AG10803 (cell line): Measurements from ENCODE around the gene BTN2A1.

ENCODE experiments used
- DNase-seq: peaks from one replicate; pipeline ENCODE4 v3.0.0; 2010; ENCODE audit warnings: low read depth
- H3K4me3 ChIP-seq: 2 replicates; pipeline ENCODE4 v1.5.1; 2011; ENCODE audit warnings: mild to moderate bottlenecking, low read length, control low read depth
- TF ChIP-seq, protein P1 (sequence below): conservative IDR thresholded peaks from 2 replicates; pipeline ENCODE4 v1.5.1; 2011; ENCODE audit warnings: mild to moderate bottlenecking, low read length, control low read depth, inconsistent platforms

BTN2A1 gene

DNA sequence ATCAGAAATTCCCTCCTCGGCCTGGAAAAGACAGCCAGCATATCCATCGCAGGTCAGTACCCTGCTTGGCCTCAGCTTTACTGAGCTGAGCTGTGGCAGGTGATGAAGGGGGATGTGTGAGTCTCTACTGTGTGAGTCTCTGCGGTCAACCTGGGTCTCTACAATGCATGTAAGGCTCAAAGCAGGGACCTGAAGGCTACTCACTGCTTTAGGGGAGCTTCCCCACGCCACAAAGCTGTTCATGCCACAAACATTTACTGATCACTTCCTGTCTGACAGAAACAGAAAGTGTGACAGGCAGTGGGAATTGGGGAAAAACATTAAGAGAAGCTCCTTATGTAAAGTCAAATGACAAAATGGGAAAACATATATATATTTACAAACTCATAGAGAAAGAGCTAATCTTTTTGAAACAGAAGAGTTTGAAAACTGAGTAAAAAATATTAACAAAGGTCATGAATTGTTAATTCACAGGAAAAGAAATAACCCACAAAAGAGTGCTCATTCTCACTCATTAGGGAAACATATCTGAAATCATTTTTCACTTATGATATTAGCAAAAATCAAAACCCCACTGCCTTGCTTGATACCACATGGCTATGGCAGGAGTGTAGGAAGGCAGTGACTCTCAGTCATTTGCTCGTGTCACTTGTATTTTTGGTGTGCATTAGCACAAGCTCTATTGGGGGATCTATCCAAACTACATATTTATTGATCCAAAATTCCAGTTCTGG, 11.7 kb upstream of the BTN2A1 start:
- H3K4me3 ChIP-seq, result no peak overlapping the region
- TF ChIP-seq, protein P1, sequence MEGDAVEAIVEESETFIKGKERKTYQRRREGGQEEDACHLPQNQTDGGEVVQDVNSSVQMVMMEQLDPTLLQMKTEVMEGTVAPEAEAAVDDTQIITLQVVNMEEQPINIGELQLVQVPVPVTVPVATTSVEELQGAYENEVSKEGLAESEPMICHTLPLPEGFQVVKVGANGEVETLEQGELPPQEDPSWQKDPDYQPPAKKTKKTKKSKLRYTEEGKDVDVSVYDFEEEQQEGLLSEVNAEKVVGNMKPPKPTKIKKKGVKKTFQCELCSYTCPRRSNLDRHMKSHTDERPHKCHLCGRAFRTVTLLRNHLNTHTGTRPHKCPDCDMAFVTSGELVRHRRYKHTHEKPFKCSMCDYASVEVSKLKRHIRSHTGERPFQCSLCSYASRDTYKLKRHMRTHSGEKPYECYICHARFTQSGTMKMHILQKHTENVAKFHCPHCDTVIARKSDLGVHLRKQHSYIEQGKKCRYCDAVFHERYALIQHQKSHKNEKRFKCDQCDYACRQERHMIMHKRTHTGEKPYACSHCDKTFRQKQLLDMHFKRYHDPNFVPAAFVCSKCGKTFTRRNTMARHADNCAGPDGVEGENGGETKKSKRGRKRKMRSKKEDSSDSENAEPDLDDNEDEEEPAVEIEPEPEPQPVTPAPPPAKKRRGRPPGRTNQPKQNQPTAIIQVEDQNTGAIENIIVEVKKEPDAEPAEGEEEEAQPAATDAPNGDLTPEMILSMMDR, result no peak
- no peak for DNase-seq

DNA sequence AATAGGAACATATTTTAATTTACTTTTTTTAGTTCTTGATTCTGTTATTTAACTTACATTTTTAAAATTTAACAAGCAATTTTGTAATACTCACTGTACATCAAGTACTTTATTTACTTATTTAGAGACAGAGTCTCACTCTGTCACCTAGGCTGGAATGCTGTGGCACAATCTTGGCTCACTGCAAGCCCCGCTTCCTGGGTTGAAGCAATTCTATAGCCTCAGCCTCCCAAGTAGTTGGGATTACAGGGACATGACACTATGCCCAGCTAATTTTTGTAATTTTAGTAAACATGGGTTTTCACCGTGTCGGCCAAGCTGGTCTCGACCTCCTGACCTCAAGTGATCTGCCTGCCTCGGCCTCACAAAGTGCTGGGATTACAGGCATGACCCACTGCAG, 10.5 kb upstream of the BTN2A1 start:
- H3K4me3 ChIP-seq, result no peak overlapping the region
- TF ChIP-seq, protein P1, result no peak
- DNase-seq, result no peak

DNA sequence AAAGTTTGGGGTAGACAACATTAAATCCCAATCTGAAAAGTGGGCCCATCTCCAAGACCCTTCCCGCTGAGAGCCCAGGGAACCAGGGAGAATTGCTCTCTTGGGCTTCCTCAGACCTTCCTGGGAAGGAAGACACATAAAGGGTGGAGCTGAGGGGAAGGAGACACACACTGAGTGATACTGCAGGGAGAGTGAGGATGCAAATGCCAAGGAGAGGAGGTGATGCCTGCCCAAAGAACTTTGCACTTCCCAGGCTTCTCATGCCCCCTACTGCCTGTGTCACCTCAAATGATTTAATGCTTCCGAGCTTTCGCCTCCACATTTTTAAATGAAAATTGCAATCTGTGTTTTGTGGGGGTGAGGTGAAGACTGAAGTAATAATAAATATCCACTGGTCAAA, 7.5 kb upstream of the BTN2A1 start:
- no peak overlapping the region for H3K4me3 ChIP-seq
- no peak for DNase-seq
- TF ChIP-seq, protein P1, result no peak

DNA sequence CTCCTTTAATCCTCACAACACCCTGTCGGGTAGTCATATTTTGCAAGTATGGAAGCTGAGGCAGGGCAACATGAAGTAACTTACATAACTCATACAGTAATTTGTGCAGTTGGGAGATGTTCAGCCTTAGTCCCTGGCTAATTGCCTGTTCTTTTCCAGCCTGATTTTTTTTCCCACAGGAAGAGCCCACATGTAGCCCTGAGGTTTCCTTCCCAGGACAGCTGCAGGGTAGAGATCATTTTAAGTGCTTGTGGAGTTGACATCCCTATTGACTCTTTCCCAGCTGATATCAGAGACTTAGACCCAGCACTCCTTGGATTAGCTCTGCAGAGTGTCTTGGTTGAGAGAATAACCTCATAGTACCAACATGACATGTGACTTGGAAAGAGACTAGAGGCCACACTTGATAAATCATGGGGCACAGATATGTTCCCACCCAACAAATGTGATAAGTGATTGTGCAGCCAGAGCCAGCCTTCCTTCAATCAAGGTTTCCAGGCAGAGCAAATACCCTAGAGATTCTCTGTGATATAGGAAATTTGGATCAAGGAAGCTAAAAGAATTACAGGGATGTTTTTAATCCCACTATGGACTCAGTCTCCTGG, 5.0 kb upstream of the BTN2A1 start:
- TF ChIP-seq, protein P1, result no peak
- DNase-seq, result peak; percentile 19
- H3K4me3 ChIP-seq, result no peak overlapping the region

DNA sequence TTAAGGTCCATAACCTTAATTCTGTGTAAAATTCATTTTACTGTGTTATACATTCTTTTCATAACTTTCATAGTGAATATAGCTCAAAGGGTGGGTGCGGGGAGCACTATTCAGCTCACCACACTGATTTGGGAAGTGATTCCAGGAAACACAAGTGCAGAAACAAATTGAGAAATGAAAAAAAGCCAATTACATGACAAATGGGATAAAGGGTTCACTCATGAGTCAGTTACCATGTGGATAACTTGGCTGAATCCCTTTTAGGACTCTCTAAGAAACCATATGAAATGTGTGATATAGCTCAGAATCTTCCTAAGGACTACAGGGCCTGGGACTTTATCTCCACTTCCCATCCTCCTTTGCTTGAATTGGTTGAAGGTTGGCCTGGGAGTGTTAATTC, 3.1 kb upstream of the BTN2A1 start:
- no peak overlapping the region for H3K4me3 ChIP-seq
- DNase-seq, result peak; percentile 42
- TF ChIP-seq, protein P1, result no peak

DNA sequence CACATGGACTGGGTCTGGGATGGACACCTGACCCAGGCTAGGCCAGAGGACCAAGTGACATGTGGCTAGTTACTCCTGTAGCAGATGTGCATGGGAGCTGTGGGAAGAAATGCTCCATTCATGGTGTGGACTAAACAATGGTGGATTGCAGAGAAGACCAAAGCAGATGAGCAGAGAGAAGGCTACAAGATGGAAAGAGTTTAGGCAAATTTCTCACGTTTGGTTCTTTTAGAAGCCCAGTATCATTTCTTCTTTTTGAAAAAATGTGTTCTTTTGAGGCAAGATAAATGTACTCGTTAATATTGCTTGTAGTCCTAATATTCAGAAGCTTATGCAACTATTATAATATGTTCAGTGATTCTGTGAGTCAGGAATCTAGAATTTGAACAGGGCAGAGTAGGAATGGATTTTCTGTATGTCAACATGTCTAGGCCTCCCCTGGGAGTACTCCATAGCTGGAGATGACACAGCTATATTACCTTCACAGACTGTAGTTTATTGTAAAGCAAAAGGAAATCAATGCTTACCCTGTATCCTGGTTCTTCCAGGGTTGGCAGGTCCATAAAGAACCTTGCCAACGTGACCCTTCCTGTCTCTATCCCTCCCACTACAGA, 2.3 kb upstream of the BTN2A1 start:
- TF ChIP-seq, protein P1, result no peak

More for the DNA sequence above, 2.3 kb upstream of the BTN2A1 start:
- peak; percentile 23 for DNase-seq
- no peak overlapping the region for H3K4me3 ChIP-seq
